ENCODE results near the gene MYRIP. TPM values are rescaled to one million over a fixed set of nuclear protein-coding genes. Genes with fewer than 3 reads are reported as not detected.

Gene MYRIP
- total and polyA plus RNA-seq, 2 of the 4 experiments (the other 2 are of a cell fraction): not detected

GRCh38 chr3:40267937-40268724 lies 458.7 kb downstream of the MYRIP start:
- Histone ChIP-seq H3K79me1 (ENCODE audit: low read depth in 1 of 2, low read length in 2 of 2) (no peaks in the 10 kb centered on the region), H3K9me3 (ENCODE audit: control insufficient read depth, insufficient read depth, low read length) (no peaks in the 10 kb centered on the region), H3K9ac (ENCODE audit: low read depth, low read length) (no peak overlapping the region), H2BK5ac (ENCODE audit: low read depth, low read length, poor library complexity, severe bottlenecking) (no peak overlapping the region), H3K4me2 (ENCODE audit: low read depth, low read length) (no peak overlapping the region), H2BK120ac (ENCODE audit: low read depth, low read length) (no peak overlapping the region), H2AFZ (replicated peaks; ENCODE audit: low read length, poor library complexity) (no peak overlapping the region), H3K9me1 (ENCODE audit: insufficient read depth, low read length) (no peaks in the 10 kb centered on the region), H4K91ac (ENCODE audit: insufficient read depth, low read depth, low read length) (no peak overlapping the region), H4K20me1 (ENCODE audit: insufficient read depth, low read length) (no peaks in the 10 kb centered on the region), H2AK9ac (replicated peaks; ENCODE audit: low read depth, low read length, poor library complexity) (no peak overlapping the region), H2BK20ac (ENCODE audit: low read depth, low read length) (no peak overlapping the region), H4K5ac (ENCODE audit: low read depth, low read length) (no peak overlapping the region), H3K56ac (ENCODE audit: extremely low read depth, insufficient read depth, low read length) (no peak overlapping the region), H3K27me3 (ENCODE audit: control insufficient read depth, insufficient read depth, low read length) (no peaks in the 10 kb centered on the region), H2BK15ac (ENCODE audit: low read depth, low read length) (no peak overlapping the region), H3K36me3 (ENCODE audit: control insufficient read depth, insufficient read depth, low read length) (no peaks in the 10 kb centered on the region), H3K18ac (ENCODE audit: low read depth, low read length) (no peak overlapping the region), H2AK5ac (ENCODE audit: low read depth, low read length) (no peak overlapping the region), H3K23ac (ENCODE audit: low read depth, low read length) (no peak overlapping the region), H4K8ac (ENCODE audit: low read depth in 2 of 2, low read length in 2 of 2) (no peak overlapping the region), H3K4me3 (ENCODE audit: insufficient read depth, low read depth, low read length) (no peak overlapping the region), H3K4ac (ENCODE audit: low read depth, low read length) (no peak overlapping the region), H3K4me1 (ENCODE audit: control insufficient read depth, insufficient read depth, low read length) (no peaks in the 10 kb centered on the region), H3K14ac (replicated peaks; ENCODE audit: low read depth, low read length) (no peak overlapping the region), H3K27ac (ENCODE audit: insufficient read depth, low read length) (no peak overlapping the region)
- in situ Hi-C loops (cut with MboI; ENCODE audit: low sequenced_read_pairs) (no loop called here), dilution Hi-C loops (cut with HindIII; ENCODE audit: low sequenced_read_pairs, unreplicated experiment) (no loop called here), intact Hi-C loops (cut with micrococcal nuclease) (no loop called here)
- no peak for DNase-seq
- WGBS, 2 experiments (ENCODE audit: extremely low coverage in 2 of 2, insufficient read length in 1 of 2): 38% methylated on average over 3 of the region's 4 CpGs; no CpG with 5 or more reads in 1 of the 2 experiments
- ChIA-PET POLR2A (ENCODE audit: unreplicated experiment) (no interaction called here), CTCF (interaction anchor here (1.1 kb wide), 1 partner anchor 49 kb away, joined by 3 read pairs; no protein-coding TSS in a partner anchor)
- ATAC-seq (ENCODE audit: low read depth): no peak
- BruUV-seq (replicated peaks): no TSS peak
- no peak for TF ChIP-seq POLR2A (IDR thresholded peaks at IDR 0.05; ENCODE audit: low read depth, low read length)
- no peak for TF ChIP-seq RAD21 (IDR thresholded peaks at IDR 0.05; ENCODE audit: low read length)
- TF ChIP-seq ELK1 (IDR thresholded peaks at IDR 0.05; ENCODE audit: borderline replicate concordance, low read depth, low read length): no peak
- TF ChIP-seq BHLHE40 (IDR thresholded peaks at IDR 0.05; ENCODE audit: low read depth, low read length): no peak
